Measurements from ENCODE around the gene FAM20A.
"Not testable (repeated sequence)": the region's sequence is repeated elsewhere in the genome, so short reads cannot be mapped to it uniquely, and the experiment has no call there.

- not testable (repeated sequence) for TF ChIP-seq EZH2phosphoT487 (IDR thresholded peaks at IDR 0.05; ENCODE audit: borderline replicate concordance, low read length); CTCF (conservative IDR thresholded peaks at IDR 0.05; ENCODE audit: low read depth, low read length)
Observed at GRCh38 chr17:68582867-68583266, 18.3 kb downstream of the FAM20A start.
